T-cell (primary cell): ENCODE measurements around the gene SPINK4. TPM values are rescaled to one million over a fixed set of nuclear protein-coding genes. Genes with fewer than 3 reads are reported as not detected.

Experiments
- ATAC-seq, 4 experiments: fragments of 200-7000 bp in 3 of 4; fragments of 150-1000 bp in 1 of 4; cut with Tn5 transposase; replicated peaks in 1 of 4; 1 replicate in 3 of 4; 2 replicates in 1 of 4; pipeline ENCODE4 v1.10.0; 2021; ENCODE audit warnings: moderate library complexity in 3 of 4, mild to moderate bottlenecking in 2 of 4, moderate number of reproducible peaks in 1 of 4
- CTCF ChIA-PET, 2 donors: fragments of 300-600 bp; sonication (Branson Sonifier 250); formaldehyde crosslinking; loops; one replicate each; lab custom pipeline; 2022; ENCODE audit warnings: antibody characterized with exemption in 2 of 2; lab: Charles Lee
- POLR2A ChIA-PET, 2 donors: fragments of 300-600 bp; sonication (Branson Sonifier 250); formaldehyde crosslinking; loops; one replicate each; lab custom pipeline; 2022; ENCODE audit warnings: antibody characterized with exemption in 2 of 2; lab: Charles Lee
- DNase-seq, 35 experiments: peaks; one replicate each; pipeline versions ENCODE4 v3.0.0 to v3.0.0-alpha.2; 2013 to 2023
- H3K27ac ChIP-seq: one replicate; pipeline ENCODE4 v1.5.1; 2013; ENCODE audit warnings: low read length
- H3K27me3 ChIP-seq, 2 experiments: replicated peaks in 1 of 2; 1 replicate in 1 of 2; 2 replicates in 1 of 2; pipeline versions ENCODE4 v1.6.1 to v1.7.0; 2013; ENCODE audit warnings: low read length in 1 of 2, mixed read lengths in 1 of 2; ENCODE audit not compliant: control insufficient read depth in 2 of 2, insufficient read depth in 2 of 2; ENCODE audit errors: extremely low read depth in 1 of 2
- H3K36me3 ChIP-seq, 2 donors: 1 replicate in 1 of 2; 2 replicates in 1 of 2; pipeline versions ENCODE4 v1.6.1 to v1.7.0; 2013; ENCODE audit warnings: low read length in 1 of 2; ENCODE audit not compliant: control insufficient read depth in 2 of 2, insufficient read depth in 1 of 2; ENCODE audit errors: extremely low read depth in 1 of 2
- H3K4me1 ChIP-seq, 2 experiments: 1 replicate in 1 of 2; 2 replicates in 1 of 2; pipeline versions ENCODE4 v1.6.1 to v1.7.0; 2013; ENCODE audit warnings: low read length in 2 of 2, mixed read lengths in 1 of 2; ENCODE audit not compliant: insufficient read depth in 2 of 2, control insufficient read depth in 1 of 2; ENCODE audit errors: extremely low read depth in 1 of 2
- H3K4me3 ChIP-seq, 2 donors: 1 replicate in 1 of 2; 2 replicates in 1 of 2; pipeline versions ENCODE4 v1.5.1 to v1.7.0; 2013; ENCODE audit warnings: mild to moderate bottlenecking in 2 of 2, low read length in 1 of 2, moderate library complexity in 1 of 2; ENCODE audit not compliant: control insufficient read depth in 1 of 2; ENCODE audit errors: extremely low read depth in 1 of 2
- H3K9me3 ChIP-seq: 2 replicates; pipeline ENCODE4 v1.7.0; 2013
- H3K27ac Mint-ChIP-seq, 2 donors: one replicate each; pipeline ENCODE4 v1.8.0; 2020 to 2021; ENCODE audit warnings: mild to moderate bottlenecking in 2 of 2, mixed read lengths in 2 of 2
- H3K27me3 Mint-ChIP-seq, 2 donors: one replicate each; pipeline ENCODE4 v1.8.0; 2021 to 2022; ENCODE audit warnings: mixed read lengths in 2 of 2
- H3K36me3 Mint-ChIP-seq: one replicate; pipeline ENCODE4 v1.8.0; 2021; ENCODE audit warnings: mixed read lengths
- H3K4me1 Mint-ChIP-seq, 3 donors: one replicate each; pipeline ENCODE4 v1.8.0; 2020 to 2022; ENCODE audit warnings: mixed read lengths in 3 of 3, mild to moderate bottlenecking in 1 of 3
- H3K4me3 Mint-ChIP-seq, 3 donors: one replicate each; pipeline ENCODE4 v1.8.0; 2020 to 2022; ENCODE audit warnings: mild to moderate bottlenecking in 3 of 3, mixed read lengths in 3 of 3, moderate library complexity in 3 of 3
- H3K9me3 Mint-ChIP-seq, 3 donors: one replicate each; pipeline ENCODE4 v1.8.0; 2020 to 2022; ENCODE audit warnings: mixed read lengths in 3 of 3
- WGBS: methylation state at CpG from one replicate; pipeline ENCODE4 v1.1.5; 2013; ENCODE audit warnings: missing lambda C conversion rate; ENCODE audit not compliant: insufficient coverage; 5-methylcytosine and 5-hydroxymethylcytosine counted together
- total RNA-seq, 35 experiments: library from RNA in 6 of 35; stranded (reverse) in 6 of 35; fragments of 120-200 nt in 1 of 35; gene quantifications; one replicate each; pipeline versions ENCODE4 v1.2.1 to v1.2.4 and lab custom pipeline; 2013 to 2026

The SPINK4 gene
- total RNA-seq, 5 donors from 2014 or later (not counting 1 experiment from before 2014, with no cell fraction given) = not detected

GRCh38 chr9:33233626-33234342 is 6.2 kb upstream of the SPINK4 start:
- ChIA-PET CTCF (no interaction called here), POLR2A (interaction anchor here in 1 of 2 donors (0.6 to 0.7 kb wide), 2 partner anchors 617 to 743 kb away, joined by 3 to 4 read pairs; no protein-coding TSS in a partner anchor)
- H3K4me1 ChIP-seq = no peaks in the 10 kb centered on the region
- no peak overlapping the region for H3K4me3 ChIP-seq
- ATAC-seq (peak in 2 of 4 experiments; percentile 22 to 23), DNase-seq (peak in 1 of 35 experiments; percentile 1)
- no peaks in the 10 kb centered on the region for H3K36me3 ChIP-seq
- no peaks in the 10 kb centered on the region for H3K36me3 Mint-ChIP-seq
- H3K27me3 Mint-ChIP-seq = peaks cover 0 to 6% of the 10 kb centered on the region in 2 donors
- H3K27ac Mint-ChIP-seq = no peak overlapping the region
- WGBS = 89% methylated on average over 1 of the region's 1 CpG
- H3K27ac ChIP-seq = no peak overlapping the region
- H3K27me3 ChIP-seq = peaks cover 0 to 16% of the 10 kb centered on the region in 2 experiments
- H3K9me3 ChIP-seq = no peaks in the 10 kb centered on the region
- no peaks in the 10 kb centered on the region for H3K9me3 Mint-ChIP-seq
- no peak overlapping the region for H3K4me3 Mint-ChIP-seq
- H3K4me1 Mint-ChIP-seq = peaks cover 0 to 2% (median 0%) of the 10 kb centered on the region in 3 donors

- no peak overlapping the region for H3K27ac ChIP-seq
- H3K4me1 ChIP-seq = peaks cover 0 to under 1% of the 10 kb centered on the region in 2 experiments
- no peaks in the 10 kb centered on the region for H3K9me3 ChIP-seq
- CTCF ChIA-PET = interaction anchor here in 1 of 2 donors (0.6 kb wide), 1 partner anchor 184 kb away, joined by 3 read pairs; no protein-coding TSS in a partner anchor
- POLR2A ChIA-PET = interaction anchor here in 1 of 2 donors (0.6 to 0.7 kb wide), 2 partner anchors 616 to 744 kb away, joined by 3 to 4 read pairs; no protein-coding TSS in a partner anchor
- DNase-seq = no peak
- no peaks in the 10 kb centered on the region for H3K36me3 ChIP-seq
- Mint-ChIP-seq H3K36me3 (no peaks in the 10 kb centered on the region), H3K4me1 (peaks cover 1 to 3% (median 2%) of the 10 kb centered on the region in 3 donors), H3K27ac (no peak overlapping the region), H3K4me3 (no peak overlapping the region), H3K27me3 (peaks cover 0 to 6% of the 10 kb centered on the region in 2 donors), H3K9me3 (no peaks in the 10 kb centered on the region)
- peaks cover 0 to 16% of the 10 kb centered on the region in 2 experiments for H3K27me3 ChIP-seq
- no peak overlapping the region for H3K4me3 ChIP-seq
- ATAC-seq = no peak
- whole genome bisulfite sequencing = 55% methylated on average over 4 of the region's 9 CpGs
These were observed 5.2 kb upstream of the SPINK4 start for GRCh38 chr9:33234511-33235467.

- Mint-ChIP-seq H3K27ac (no peak overlapping the region), H3K4me3 (no peak overlapping the region), H3K4me1 (peaks cover 2 to 6% (median 3%) of the 10 kb centered on the region in 3 donors), H3K9me3 (no peaks in the 10 kb centered on the region), H3K36me3 (no peaks in the 10 kb centered on the region), H3K27me3 (peaks cover 0 to 6% of the 10 kb centered on the region in 2 donors)
- ATAC-seq = no peak
- Histone ChIP-seq H3K36me3 (no peaks in the 10 kb centered on the region), H3K4me3 (no peak overlapping the region), H3K27ac (no peak overlapping the region), H3K27me3 (peaks cover 0 to 26% of the 10 kb centered on the region in 2 experiments), H3K4me1 (peaks cover 0 to 4% of the 10 kb centered on the region in 2 experiments), H3K9me3 (no peaks in the 10 kb centered on the region)
- DNase-seq = no peak
- WGBS = 75% methylated on average over 2 of the region's 3 CpGs
- ChIA-PET CTCF (no interaction called here), POLR2A (no interaction called here)
These were observed 3.4 kb upstream of the SPINK4 start for GRCh38 chr9:33236571-33236970.

- H3K36me3 Mint-ChIP-seq = no peaks in the 10 kb centered on the region
- POLR2A ChIA-PET = no interaction called here
- H3K4me1 ChIP-seq = peaks cover 0 to 4% of the 10 kb centered on the region in 2 experiments
These were observed 1.3 kb downstream of the SPINK4 start for GRCh38 chr9:33241298-33241697.

GRCh38 chr9:33242609-33243134 is 2.7 kb downstream of the SPINK4 start:
- Mint-ChIP-seq H3K36me3 (peaks cover 4% of the 10 kb centered on the region), H3K9me3 (no peaks in the 10 kb centered on the region), H3K27me3 (no peaks in the 10 kb centered on the region), H3K4me3 (no peak overlapping the region), H3K27ac (no peak overlapping the region), H3K4me1 (peaks cover 0 to 6% (median 3%) of the 10 kb centered on the region in 3 donors)
- ATAC-seq (no peak), DNase-seq (no peak)
- peaks cover 0 to 2% of the 10 kb centered on the region in 2 donors for H3K36me3 ChIP-seq
- no peak overlapping the region for H3K4me3 ChIP-seq
- WGBS = 40% methylated on average over 1 of the region's 6 CpGs
- no peak overlapping the region for H3K27ac ChIP-seq
- H3K27me3 ChIP-seq = peaks cover 0 to 10% of the 10 kb centered on the region in 2 experiments
- POLR2A ChIA-PET = interaction anchor here (0.6 to 0.7 kb wide), 3 partner anchors 46 to 167 kb away, joined by 5 to 17 read pairs (median 6); no protein-coding TSS in a partner anchor
- CTCF ChIA-PET = no interaction called here
- peaks cover 0 to 4% of the 10 kb centered on the region in 2 experiments for H3K4me1 ChIP-seq
- H3K9me3 ChIP-seq = no peaks in the 10 kb centered on the region

More at GRCh38 chr9:33241298-33241697, 1.3 kb downstream of the SPINK4 start:
- WGBS = 92% methylated on average over 3 of the region's 5 CpGs
- ATAC-seq = no peak
- Histone ChIP-seq H3K9me3 (no peaks in the 10 kb centered on the region), H3K27ac (no peak overlapping the region), H3K27me3 (peaks cover 0 to 12% of the 10 kb centered on the region in 2 experiments), H3K36me3 (no peaks in the 10 kb centered on the region), H3K4me3 (no peak overlapping the region)
- Mint-ChIP-seq H3K9me3 (no peaks in the 10 kb centered on the region), H3K27me3 (no peaks in the 10 kb centered on the region), H3K4me3 (no peak overlapping the region), H3K27ac (no peak overlapping the region), H3K4me1 (peaks cover 0 to 6% (median 3%) of the 10 kb centered on the region in 3 donors)
- no peak for DNase-seq
- CTCF ChIA-PET = no interaction called here
